NCI-H1930 (cell line): ENCODE results near the gene POLR2A.
"Not testable (repeated sequence)": the region's sequence is repeated elsewhere in the genome, so short reads cannot be mapped to it uniquely, and the experiment has no call there.

ENCODE experiments used
- DNase-seq, 2 experiments: peaks; one replicate each; lab custom pipeline; 2025; lab: John Stamatoyannopoulos, UW

The POLR2A gene

DNA sequence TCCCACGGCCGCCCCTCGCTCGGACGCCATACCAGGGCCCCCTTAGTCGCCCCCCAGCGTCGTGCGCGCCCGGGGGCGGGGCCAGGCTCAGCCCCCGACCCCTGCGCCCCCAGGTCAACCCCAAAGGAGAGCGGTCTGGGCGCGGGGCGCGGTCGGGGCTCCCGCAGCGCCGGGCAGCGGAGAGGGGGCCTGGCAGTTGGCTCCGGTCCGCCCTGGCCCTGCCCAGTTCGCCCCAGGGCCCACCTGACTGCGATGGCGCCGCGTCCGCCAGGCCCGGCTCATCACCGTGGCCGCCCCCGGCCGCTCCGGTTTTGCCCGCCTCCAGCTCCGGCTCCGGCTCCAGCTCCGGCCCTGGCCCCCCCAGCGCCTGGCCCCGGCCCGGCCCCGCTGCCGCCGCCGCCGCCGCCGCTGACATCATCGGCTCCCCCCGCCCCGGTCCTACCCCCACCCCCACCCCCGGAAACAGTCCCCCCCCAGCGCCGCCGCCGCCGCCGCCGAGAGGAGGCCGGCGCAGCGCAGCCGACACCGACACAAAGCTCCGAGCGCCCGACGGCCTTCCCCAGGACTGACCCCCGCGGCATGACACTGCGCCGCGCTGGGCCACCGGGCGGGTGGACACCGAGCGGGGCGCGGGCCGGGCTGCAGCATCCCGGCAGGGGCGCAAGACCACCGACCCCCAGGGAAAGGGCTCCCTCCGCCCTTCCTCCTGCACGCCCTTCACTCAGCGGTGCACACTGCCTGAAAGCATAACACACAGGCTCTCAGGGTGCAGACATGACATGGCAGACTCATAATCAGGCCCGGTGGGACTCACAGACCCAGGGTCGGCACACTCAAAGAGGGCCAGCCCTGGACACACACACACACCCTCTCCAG, 4.7 kb upstream of the POLR2A start, which contains the start of gene ZBTB4:
Gene ZBTB4 (minus strand): TSS at position 419 of the 876 bp plus-strand sequence. CDS start 12,830 bp downstream, outside the sequence.
- DNase-seq, result peak in 1 of 2 experiments; percentile 42

GRCh38 chr17:7480089-7480384, 4.1 kb upstream of the POLR2A start:
- DNase-seq, result no peak

GRCh38 chr17:7481275-7481674, 2.9 kb upstream of the POLR2A start, which contains the start of gene SLC35G6:
Gene SLC35G6, plus strand, starts transcription at chr17:7481446. Its CDS starts 71 bp downstream, at chr17:7481517.
- not testable (repeated sequence) for DNase-seq

- DNase-seq, result not testable (repeated sequence)
Measured at GRCh38 chr17:7481842-7482741, 2.1 kb upstream of the POLR2A start.

DNA sequence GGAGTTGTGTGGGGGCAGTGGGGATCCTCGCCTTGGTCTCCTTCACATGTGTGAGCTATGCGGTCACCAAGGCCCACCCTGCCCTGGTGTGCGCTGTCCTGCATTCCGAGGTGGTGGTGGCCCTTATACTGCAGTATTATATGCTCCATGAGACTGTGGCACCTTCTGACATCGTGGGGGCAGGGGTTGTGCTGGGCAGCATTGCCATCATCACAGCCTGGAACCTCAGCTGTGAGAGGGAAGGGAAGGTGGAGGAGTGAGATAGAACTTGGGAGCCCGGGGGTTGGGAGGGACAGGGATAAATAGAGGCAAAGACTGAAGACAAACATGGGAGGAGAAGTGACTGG, 1.5 kb upstream of the POLR2A start:
- not testable (repeated sequence) for DNase-seq

- DNase-seq, result peak; percentile 85 to 91
Measured at GRCh38 chr17:7483255-7484066, 705 bp upstream of the POLR2A start.

- DNase-seq, result no peak
Measured at GRCh38 chr17:7484919-7485377, 782 bp downstream of the POLR2A start.

DNA sequence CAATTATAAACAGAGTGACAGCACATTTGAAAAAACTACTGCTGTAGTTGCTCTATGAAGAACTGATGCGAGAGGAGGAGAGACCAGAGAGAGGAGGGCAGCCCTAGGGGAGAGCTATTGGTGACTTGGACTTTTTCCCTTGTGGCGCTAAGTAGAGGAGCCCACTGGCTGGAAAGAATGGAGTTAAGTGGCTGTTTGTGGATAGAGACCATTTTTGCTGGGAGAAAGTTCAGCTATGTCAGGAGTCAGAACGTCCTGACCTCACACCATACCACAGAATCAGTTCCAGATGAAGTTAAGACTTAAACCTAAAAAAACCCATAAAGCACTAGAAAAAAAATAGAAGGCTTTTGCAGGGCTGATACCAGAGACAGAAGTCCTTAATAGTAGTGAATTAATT, 2.0 kb downstream of the POLR2A start:
- no peak for DNase-seq

DNA sequence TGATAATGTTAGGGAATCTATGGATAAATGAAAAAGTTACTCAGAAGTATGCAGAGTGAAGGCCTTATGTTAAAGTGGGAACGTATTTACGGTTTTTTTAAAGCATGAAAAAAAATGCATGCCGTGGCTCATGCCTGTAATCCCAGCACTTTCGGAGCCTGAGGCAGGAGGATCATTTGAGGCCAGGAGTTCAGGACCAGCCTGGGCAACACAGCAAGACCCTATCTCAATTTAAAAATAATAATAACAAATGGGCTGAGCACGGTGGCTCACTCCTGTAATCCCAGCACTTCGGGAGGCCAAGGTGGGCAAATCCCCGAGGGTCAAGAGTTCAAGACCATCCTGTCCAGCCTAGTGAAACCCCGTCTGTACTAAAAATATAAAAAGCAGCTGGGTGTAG, 6.0 kb downstream of the POLR2A start:
- no peak for DNase-seq

DNA sequence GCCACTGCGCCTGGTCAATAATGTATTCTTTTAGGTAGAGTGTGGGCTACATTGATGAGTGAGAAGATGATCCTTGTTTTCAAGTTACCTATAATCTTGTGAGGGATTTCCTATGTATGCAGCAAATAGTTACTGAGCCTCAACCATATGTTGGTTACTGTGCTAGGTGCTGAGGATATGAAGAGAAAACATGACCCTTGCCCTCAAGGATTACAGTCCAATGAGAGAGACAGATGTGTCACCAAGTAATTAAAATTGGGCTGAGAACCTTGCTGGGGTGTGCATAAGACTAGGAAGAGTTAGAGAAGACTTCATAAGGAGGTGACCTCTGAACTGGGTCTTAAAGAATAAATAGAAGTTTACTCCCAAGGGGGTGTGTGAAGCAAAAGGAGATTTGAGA, 7.4 kb downstream of the POLR2A start:
- DNase-seq, result no peak

DNA sequence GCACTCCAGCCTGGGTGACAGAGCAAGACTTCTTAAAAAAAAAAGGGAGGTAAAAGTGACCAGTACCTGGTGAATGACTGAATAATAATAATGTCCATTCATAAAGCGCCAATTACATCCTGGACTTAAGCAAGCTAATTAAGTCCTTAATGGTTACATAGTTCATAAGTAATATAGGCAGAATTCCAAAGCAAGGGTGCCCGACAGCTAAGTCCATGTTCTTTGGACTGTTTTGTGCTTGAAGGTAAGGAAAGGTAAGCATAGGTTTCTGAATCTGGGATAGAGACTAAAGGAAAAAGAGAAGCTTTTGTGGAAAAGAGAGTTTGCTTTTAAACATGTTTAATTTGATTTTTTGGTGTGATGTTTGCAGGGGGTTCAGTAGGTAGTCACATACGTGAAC, 9.8 kb downstream of the POLR2A start:
- no peak for DNase-seq

GRCh38 chr17:7495906-7496434, 11.8 kb downstream of the POLR2A start:
- no peak for DNase-seq

GRCh38 chr17:7496470-7497183, 12.5 kb downstream of the POLR2A start:
- no peak for DNase-seq

DNA sequence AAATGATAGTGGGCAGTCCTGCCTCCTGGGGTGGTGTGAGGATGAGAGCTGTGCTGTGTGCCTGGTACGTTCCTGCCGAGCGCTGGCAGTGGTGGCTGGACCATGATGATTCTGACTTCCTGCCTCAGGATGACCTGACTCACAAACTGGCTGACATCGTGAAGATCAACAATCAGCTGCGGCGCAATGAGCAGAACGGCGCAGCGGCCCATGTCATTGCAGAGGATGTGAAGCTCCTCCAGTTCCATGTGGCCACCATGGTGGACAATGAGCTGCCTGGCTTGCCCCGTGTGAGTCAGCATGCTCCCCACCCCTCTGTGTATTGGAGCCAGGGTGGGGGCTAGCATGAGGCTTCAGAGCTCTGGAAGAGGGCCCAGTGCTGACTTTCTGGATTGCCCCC, 13.1 kb downstream of the POLR2A start:
- DNase-seq, result no peak

- DNase-seq, result no peak
Measured at GRCh38 chr17:7497636-7498035, 13.5 kb downstream of the POLR2A start.

- no peak for DNase-seq
Measured at GRCh38 chr17:7499161-7499560, 15.0 kb downstream of the POLR2A start.

- DNase-seq, result no peak
Measured at GRCh38 chr17:7501729-7502128, 17.6 kb downstream of the POLR2A start.

GRCh38 chr17:7502171-7502847, 18.1 kb downstream of the POLR2A start:
- DNase-seq, result no peak

- DNase-seq, result no peak
Measured at GRCh38 chr17:7502987-7503386, 18.8 kb downstream of the POLR2A start.

DNA sequence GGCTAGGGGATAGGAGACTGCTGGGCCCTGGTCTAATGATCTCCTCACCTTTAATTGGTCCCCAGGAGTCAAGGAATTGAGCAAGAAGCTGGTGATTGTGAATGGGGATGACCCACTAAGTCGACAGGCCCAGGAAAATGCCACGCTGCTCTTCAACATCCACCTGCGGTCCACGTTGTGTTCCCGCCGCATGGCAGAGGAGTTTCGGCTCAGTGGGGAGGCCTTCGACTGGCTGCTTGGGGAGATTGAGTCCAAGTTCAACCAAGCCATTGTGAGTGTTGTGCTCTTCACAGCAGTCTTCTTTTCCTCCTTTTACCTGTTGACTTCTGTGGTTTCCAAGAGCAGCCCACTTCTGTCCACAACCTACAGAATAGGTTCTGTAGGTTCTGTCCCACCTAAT, 19.4 kb downstream of the POLR2A start:
- no peak for DNase-seq
